Spleen (tissue), 7 donors: Measurements from ENCODE around the gene ZNF804B.

Experiments
- POLR2A ChIP-seq, 3 donors: fragments of 450-650 bp; IDR thresholded peaks; one replicate each; pipeline ENCODE4 v1.5.1; 2017; ENCODE audit warnings: antibody characterized with exemption in 3 of 3, mild to moderate bottlenecking in 1 of 3
- POLR2AphosphoS5 ChIP-seq, 3 donors: sonication (generic); formaldehyde crosslinking; IDR thresholded peaks; one replicate each; pipeline ENCODE4 v1.5.1; 2017; ENCODE audit warnings: antibody characterized with exemption in 3 of 3
- TF ChIP-seq, protein P1 (sequence below), 11 experiments: fragments of 200-600 bp in 7 of 11; fragments of 450-650 bp in 4 of 11; sonication (generic) in 4 of 11; IDR thresholded peaks in 8 of 11; conservative IDR thresholded peaks in 3 of 11; 1 replicate in 7 of 11; 2 replicates in 4 of 11; pipeline versions ENCODE4 v1.4.0 to v1.8.0; 2016 to 2021; ENCODE audit warnings: antibody characterized with exemption in 11 of 11, inconsistent platforms in 4 of 11, mild to moderate bottlenecking in 1 of 11
- donor health status: DM: no; HTN: no; CAD: no; lungs with moderate emphysema.
- donor health status: DM: no; HTN: no; CAD: no.
- donor health status: DM: no; HTN: no; CAD: no.

DNA sequence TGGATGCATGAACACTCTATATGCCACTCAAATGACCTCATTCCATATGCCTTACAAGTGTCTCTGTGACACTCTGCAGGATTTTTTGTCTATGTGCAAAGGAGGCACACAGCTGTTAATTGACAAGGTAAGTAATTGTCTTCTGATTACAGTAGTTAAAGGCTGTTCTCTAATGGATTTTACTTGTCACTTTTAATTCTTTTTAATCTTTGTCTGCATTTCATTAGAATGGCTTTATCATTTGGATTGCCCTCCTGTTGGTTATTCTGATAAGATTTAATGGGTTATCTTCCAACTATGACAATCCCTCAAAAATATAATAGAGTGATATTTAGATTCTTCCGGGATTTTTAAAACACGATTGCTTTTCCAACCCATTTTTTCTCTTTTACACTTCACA lies 326.1 kb downstream of the ZNF804B start:
- no peak for TF ChIP-seq POLR2A (IDR thresholded peaks at IDR 0.05)
- TF ChIP-seq, protein P1, sequence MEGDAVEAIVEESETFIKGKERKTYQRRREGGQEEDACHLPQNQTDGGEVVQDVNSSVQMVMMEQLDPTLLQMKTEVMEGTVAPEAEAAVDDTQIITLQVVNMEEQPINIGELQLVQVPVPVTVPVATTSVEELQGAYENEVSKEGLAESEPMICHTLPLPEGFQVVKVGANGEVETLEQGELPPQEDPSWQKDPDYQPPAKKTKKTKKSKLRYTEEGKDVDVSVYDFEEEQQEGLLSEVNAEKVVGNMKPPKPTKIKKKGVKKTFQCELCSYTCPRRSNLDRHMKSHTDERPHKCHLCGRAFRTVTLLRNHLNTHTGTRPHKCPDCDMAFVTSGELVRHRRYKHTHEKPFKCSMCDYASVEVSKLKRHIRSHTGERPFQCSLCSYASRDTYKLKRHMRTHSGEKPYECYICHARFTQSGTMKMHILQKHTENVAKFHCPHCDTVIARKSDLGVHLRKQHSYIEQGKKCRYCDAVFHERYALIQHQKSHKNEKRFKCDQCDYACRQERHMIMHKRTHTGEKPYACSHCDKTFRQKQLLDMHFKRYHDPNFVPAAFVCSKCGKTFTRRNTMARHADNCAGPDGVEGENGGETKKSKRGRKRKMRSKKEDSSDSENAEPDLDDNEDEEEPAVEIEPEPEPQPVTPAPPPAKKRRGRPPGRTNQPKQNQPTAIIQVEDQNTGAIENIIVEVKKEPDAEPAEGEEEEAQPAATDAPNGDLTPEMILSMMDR (IDR thresholded peaks at IDR 0.05 in 8 of 11, conservative IDR thresholded peaks at IDR 0.05 in 3 of 11): no peak
- TF ChIP-seq POLR2AphosphoS5 (IDR thresholded peaks at IDR 0.05): no peak
